DOHH2 (cell line): Measurements from ENCODE around the gene RAB28.

Experiments
- CTCF ChIP-seq: fragments of 200-600 bp; sonication (generic); IDR thresholded peaks from one replicate; pipeline ENCODE4 v1.5.1; 2014; ENCODE audit warnings: antibody characterized with exemption, mild to moderate bottlenecking, low read depth, low read length; ENCODE audit not compliant: poor library complexity, severe bottlenecking
- EZH2phosphoT487 ChIP-seq: fragments of 200-600 bp; sonication (generic); IDR thresholded peaks from 2 replicates; pipeline ENCODE4 v1.6.1; 2017; ENCODE audit warnings: borderline replicate concordance, mild to moderate bottlenecking, antibody characterized with exemption, low read length, moderate library complexity, mixed read lengths

GRCh38 chr4:13364653-13365052 lies 119.5 kb downstream of the RAB28 start:
- TF ChIP-seq CTCF = no peak
- no peak for TF ChIP-seq EZH2phosphoT487
